ENCODE data around the gene TMEM39B.
"Not testable (repeated sequence)": the region's sequence is repeated elsewhere in the genome, so short reads cannot be mapped to it uniquely, and the experiment has no call there.

Gene TMEM39B

GRCh38 chr1:32071758-32072621, 749 bp upstream of the TMEM39B start:
- peak in 1 of 2 experiments; percentile 51 for DNase-seq

GRCh38 chr1:32073299-32074229, 825 bp downstream of the TMEM39B start:
- DNase-seq: peak; percentile 78 to 80

- DNase-seq: no peak
These were observed 2.1 kb downstream of the TMEM39B start for GRCh38 chr1:32074841-32075240.

GRCh38 chr1:32077451-32077850, 4.7 kb downstream of the TMEM39B start:
- DNase-seq: no peak

- DNase-seq: peak; percentile 61 to 67
These were observed 9.3 kb downstream of the TMEM39B start for GRCh38 chr1:32082022-32082421.

- not testable (repeated sequence) for DNase-seq
These were observed 13.6 kb downstream of the TMEM39B start for GRCh38 chr1:32086381-32086780.

GRCh38 chr1:32091176-32091575, 18.4 kb downstream of the TMEM39B start:
- DNase-seq: no peak

- no peak for DNase-seq
These were observed 18.9 kb downstream of the TMEM39B start for GRCh38 chr1:32091591-32091990.

GRCh38 chr1:32094746-32095521, 22.2 kb downstream of the TMEM39B start:
- no peak for DNase-seq

- DNase-seq: no peak
These were observed 26.7 kb downstream of the TMEM39B start for GRCh38 chr1:32099426-32099825.

- DNase-seq: peak; percentile 65 to 69
These were observed 27.6 kb downstream of the TMEM39B start for GRCh38 chr1:32100359-32100758.

- no peak for DNase-seq
These were observed 28.3 kb downstream of the TMEM39B start for GRCh38 chr1:32100807-32101708.

- no peak for DNase-seq
These were observed 31.4 kb downstream of the TMEM39B start for GRCh38 chr1:32104127-32104526.

- DNase-seq: no peak
These were observed 32.6 kb downstream of the TMEM39B start for GRCh38 chr1:32105338-32105737.

GRCh38 chr1:32106663-32107275, 34.0 kb downstream of the TMEM39B start:
- DNase-seq: no peak

GRCh38 chr1:32107742-32108661, 35.3 kb downstream of the TMEM39B start, which contains the start of gene KPNA6:
Gene KPNA6 (plus strand): TSS chr1:32108056. CDS start chr1:32108131, 75 bp downstream.
- peak; percentile 96 to 97 for DNase-seq

GRCh38 chr1:32111040-32111623, 38.4 kb downstream of the TMEM39B start:
- no peak for DNase-seq

- DNase-seq: no peak
These were observed 39.0 kb downstream of the TMEM39B start for GRCh38 chr1:32111789-32112188.

- DNase-seq: no peak
These were observed 40.2 kb downstream of the TMEM39B start for GRCh38 chr1:32112806-32113375.

All from Kasumi-1 (cell line).